ENCODE measurements around the gene LMBR1. TPM values are rescaled to one million over a fixed set of nuclear protein-coding genes. Genes with fewer than 3 reads are reported as not detected.

LMBR1 gene
- polyA plus RNA-seq, 1 donor, result 29.3 TPM

GRCh38 chr7:156675721-156676120 is 217.3 kb downstream of the LMBR1 start:
- peaks cover 40% of the 10 kb centered on the region for H3K36me3 ChIP-seq (ENCODE audit: control insufficient read depth, insufficient read depth, low read length)
- no peak for DNase-seq
- H3K27ac ChIP-seq (ENCODE audit: low read length), result no peak overlapping the region
- H3K4me3 ChIP-seq (ENCODE audit: low read length), result no peak overlapping the region
- H3K27me3 ChIP-seq (ENCODE audit: control insufficient read depth, insufficient read depth, low read length), result no peaks in the 10 kb centered on the region
- WGBS (ENCODE audit: insufficient coverage, low lambda C conversion rate), result no CpG with 5 or more reads among the region's 9 CpGs
- no peaks in the 10 kb centered on the region for H3K4me1 ChIP-seq (ENCODE audit: control insufficient read depth, insufficient read depth, low read length)
- H3K9me3 ChIP-seq (ENCODE audit: control insufficient read depth, low read depth, low read length), result no peaks in the 10 kb centered on the region

DNA sequence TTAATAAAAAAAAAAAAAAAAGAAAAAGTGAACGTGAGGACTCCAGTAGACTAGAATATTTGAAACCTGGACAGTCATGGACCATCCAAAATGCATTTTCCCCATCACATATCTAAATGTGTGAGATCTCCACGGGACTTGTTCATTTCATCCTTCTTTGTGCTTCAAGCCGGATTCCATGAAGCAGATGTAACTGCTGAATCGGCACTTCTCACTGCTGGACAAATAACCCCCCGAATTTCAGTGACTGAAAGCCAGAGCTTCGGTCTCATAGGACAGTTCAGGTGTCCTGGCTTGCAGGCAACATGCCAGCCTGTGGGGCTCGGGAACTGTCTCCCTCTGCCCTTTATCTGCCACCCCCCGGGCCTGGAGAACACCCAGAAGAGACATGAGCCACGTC is 219.1 kb downstream of the LMBR1 start:
- no peak overlapping the region for H3K4me3 ChIP-seq (ENCODE audit: low read length)
- no peak overlapping the region for H3K27ac ChIP-seq (ENCODE audit: low read length)
- no peaks in the 10 kb centered on the region for H3K27me3 ChIP-seq (ENCODE audit: control insufficient read depth, insufficient read depth, low read length)
- no peak for DNase-seq
- no CpG with 5 or more reads among the region's 9 CpGs for WGBS (ENCODE audit: insufficient coverage, low lambda C conversion rate)
- no peaks in the 10 kb centered on the region for H3K9me3 ChIP-seq (ENCODE audit: control insufficient read depth, low read depth, low read length)
- no peaks in the 10 kb centered on the region for H3K4me1 ChIP-seq (ENCODE audit: control insufficient read depth, insufficient read depth, low read length)
- peaks cover 36% of the 10 kb centered on the region for H3K36me3 ChIP-seq (ENCODE audit: control insufficient read depth, insufficient read depth, low read length)

DNA sequence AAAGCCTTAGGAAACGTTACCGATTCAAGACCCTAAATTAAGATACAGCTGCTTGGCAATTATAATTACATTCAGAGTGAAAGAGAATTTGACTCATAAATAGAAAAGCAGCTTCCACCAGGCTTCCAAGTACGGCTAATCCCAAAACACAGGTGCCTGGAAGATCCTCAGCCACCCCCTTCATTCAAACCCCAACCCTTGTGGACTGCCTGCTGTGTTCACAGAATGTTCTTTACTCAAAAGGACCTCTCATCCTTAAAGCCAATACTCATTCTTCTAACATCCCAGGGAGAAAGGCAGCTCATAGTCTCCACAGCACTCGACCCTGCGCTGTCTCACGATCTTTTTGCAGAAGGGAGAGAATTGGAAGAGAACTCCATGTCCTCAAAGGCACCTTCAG is 219.5 kb downstream of the LMBR1 start:
- Histone ChIP-seq H3K4me1 (ENCODE audit: control insufficient read depth, insufficient read depth, low read length) (peaks cover 2% of the 10 kb centered on the region), H3K27me3 (ENCODE audit: control insufficient read depth, insufficient read depth, low read length) (no peaks in the 10 kb centered on the region), H3K27ac (ENCODE audit: low read length) (no peak overlapping the region), H3K36me3 (ENCODE audit: control insufficient read depth, insufficient read depth, low read length) (peaks cover 33% of the 10 kb centered on the region), H3K4me3 (ENCODE audit: low read length) (no peak overlapping the region), H3K9me3 (ENCODE audit: control insufficient read depth, low read depth, low read length) (no peaks in the 10 kb centered on the region)
- WGBS (ENCODE audit: insufficient coverage, low lambda C conversion rate), result 100% methylated on average over 2 of the region's 6 CpGs
- DNase-seq, result no peak

GRCh38 chr7:156669035-156669828 is 223.8 kb downstream of the LMBR1 start:
- no peaks in the 10 kb centered on the region for H3K27me3 ChIP-seq (ENCODE audit: control insufficient read depth, insufficient read depth, low read length)
- peaks cover 7% of the 10 kb centered on the region for H3K36me3 ChIP-seq (ENCODE audit: control insufficient read depth, insufficient read depth, low read length)
- no peak overlapping the region for H3K27ac ChIP-seq (ENCODE audit: low read length)
- no peak for DNase-seq
- no peak overlapping the region for H3K4me3 ChIP-seq (ENCODE audit: low read length)
- peaks cover 14% of the 10 kb centered on the region for H3K4me1 ChIP-seq (ENCODE audit: control insufficient read depth, insufficient read depth, low read length)
- H3K9me3 ChIP-seq (ENCODE audit: control insufficient read depth, low read depth, low read length), result no peaks in the 10 kb centered on the region
- WGBS (ENCODE audit: insufficient coverage, low lambda C conversion rate), result 100% methylated on average over 1 of the region's 19 CpGs

- H3K9me3 ChIP-seq (ENCODE audit: control insufficient read depth, low read depth, low read length), result no peaks in the 10 kb centered on the region
- H3K27ac ChIP-seq (ENCODE audit: low read length), result peak overlapping the region; percentile 68
- no CpG with 5 or more reads among the region's 13 CpGs for WGBS (ENCODE audit: insufficient coverage, low lambda C conversion rate)
- peaks cover 4% of the 10 kb centered on the region for H3K36me3 ChIP-seq (ENCODE audit: control insufficient read depth, insufficient read depth, low read length)
- H3K27me3 ChIP-seq (ENCODE audit: control insufficient read depth, insufficient read depth, low read length), result no peaks in the 10 kb centered on the region
- H3K4me1 ChIP-seq (ENCODE audit: control insufficient read depth, insufficient read depth, low read length), result peaks cover 14% of the 10 kb centered on the region
- DNase-seq, result peak in 1 of 2 donors; percentile 58
- no peak overlapping the region for H3K4me3 ChIP-seq (ENCODE audit: low read length)
Observed at GRCh38 chr7:156668130-156668741, 224.7 kb downstream of the LMBR1 start.

- peaks cover 14% of the 10 kb centered on the region for H3K4me1 ChIP-seq (ENCODE audit: control insufficient read depth, insufficient read depth, low read length)
- H3K9me3 ChIP-seq (ENCODE audit: control insufficient read depth, low read depth, low read length), result no peaks in the 10 kb centered on the region
- no peaks in the 10 kb centered on the region for H3K27me3 ChIP-seq (ENCODE audit: control insufficient read depth, insufficient read depth, low read length)
- no peaks in the 10 kb centered on the region for H3K36me3 ChIP-seq (ENCODE audit: control insufficient read depth, insufficient read depth, low read length)
- WGBS (ENCODE audit: insufficient coverage, low lambda C conversion rate), result 17% methylated on average over 1 of the region's 1 CpG
- DNase-seq, result no peak
- H3K27ac ChIP-seq (ENCODE audit: low read length), result peak overlapping the region; percentile 68
- no peak overlapping the region for H3K4me3 ChIP-seq (ENCODE audit: low read length)
Observed at GRCh38 chr7:156667110-156667426, 225.9 kb downstream of the LMBR1 start.

GRCh38 chr7:156666368-156667109 is 226.4 kb downstream of the LMBR1 start:
- no CpG with 5 or more reads among the region's 8 CpGs for WGBS (ENCODE audit: insufficient coverage, low lambda C conversion rate)
- Histone ChIP-seq H3K27me3 (ENCODE audit: control insufficient read depth, insufficient read depth, low read length) (no peaks in the 10 kb centered on the region), H3K4me3 (ENCODE audit: low read length) (no peak overlapping the region), H3K27ac (ENCODE audit: low read length) (peak overlapping the region; percentile 68), H3K9me3 (ENCODE audit: control insufficient read depth, low read depth, low read length) (no peaks in the 10 kb centered on the region), H3K36me3 (ENCODE audit: control insufficient read depth, insufficient read depth, low read length) (no peaks in the 10 kb centered on the region), H3K4me1 (ENCODE audit: control insufficient read depth, insufficient read depth, low read length) (peaks cover 20% of the 10 kb centered on the region)
- peak; percentile 44 to 78 for DNase-seq

- no CpG with 5 or more reads among the region's 4 CpGs for WGBS (ENCODE audit: insufficient coverage, low lambda C conversion rate)
- H3K27me3 ChIP-seq (ENCODE audit: control insufficient read depth, insufficient read depth, low read length), result no peaks in the 10 kb centered on the region
- no peak overlapping the region for H3K4me3 ChIP-seq (ENCODE audit: low read length)
- no peaks in the 10 kb centered on the region for H3K36me3 ChIP-seq (ENCODE audit: control insufficient read depth, insufficient read depth, low read length)
- DNase-seq, result no peak
- peaks cover 30% of the 10 kb centered on the region for H3K4me1 ChIP-seq (ENCODE audit: control insufficient read depth, insufficient read depth, low read length)
- no peak overlapping the region for H3K27ac ChIP-seq (ENCODE audit: low read length)
- H3K9me3 ChIP-seq (ENCODE audit: control insufficient read depth, low read depth, low read length), result no peaks in the 10 kb centered on the region
Observed at GRCh38 chr7:156665101-156665500, 227.9 kb downstream of the LMBR1 start.

- no peaks in the 10 kb centered on the region for H3K36me3 ChIP-seq (ENCODE audit: control insufficient read depth, insufficient read depth, low read length)
- no peaks in the 10 kb centered on the region for H3K27me3 ChIP-seq (ENCODE audit: control insufficient read depth, insufficient read depth, low read length)
- peak overlapping the region; percentile 52 for H3K27ac ChIP-seq (ENCODE audit: low read length)
- H3K9me3 ChIP-seq (ENCODE audit: control insufficient read depth, low read depth, low read length), result no peaks in the 10 kb centered on the region
- peaks cover 16% of the 10 kb centered on the region for H3K4me1 ChIP-seq (ENCODE audit: control insufficient read depth, insufficient read depth, low read length)
- WGBS (ENCODE audit: insufficient coverage, low lambda C conversion rate), result 42% methylated on average over 2 of the region's 4 CpGs
- peak; percentile 64 to 68 for DNase-seq
- no peak overlapping the region for H3K4me3 ChIP-seq (ENCODE audit: low read length)
Observed at GRCh38 chr7:156662277-156662676, 230.7 kb downstream of the LMBR1 start.

GRCh38 chr7:156661637-156662036 is 231.3 kb downstream of the LMBR1 start:
- peak overlapping the region; percentile 23 for H3K27ac ChIP-seq (ENCODE audit: low read length)
- no peak overlapping the region for H3K4me3 ChIP-seq (ENCODE audit: low read length)
- 73% methylated on average over 3 of the region's 5 CpGs for WGBS (ENCODE audit: insufficient coverage, low lambda C conversion rate)
- no peaks in the 10 kb centered on the region for H3K36me3 ChIP-seq (ENCODE audit: control insufficient read depth, insufficient read depth, low read length)
- no peaks in the 10 kb centered on the region for H3K27me3 ChIP-seq (ENCODE audit: control insufficient read depth, insufficient read depth, low read length)
- no peak for DNase-seq
- peaks cover 1% of the 10 kb centered on the region for H3K9me3 ChIP-seq (ENCODE audit: control insufficient read depth, low read depth, low read length)
- H3K4me1 ChIP-seq (ENCODE audit: control insufficient read depth, insufficient read depth, low read length), result peaks cover 16% of the 10 kb centered on the region
